ENCODE data around the gene NELL1.

NELL1 gene

DNA sequence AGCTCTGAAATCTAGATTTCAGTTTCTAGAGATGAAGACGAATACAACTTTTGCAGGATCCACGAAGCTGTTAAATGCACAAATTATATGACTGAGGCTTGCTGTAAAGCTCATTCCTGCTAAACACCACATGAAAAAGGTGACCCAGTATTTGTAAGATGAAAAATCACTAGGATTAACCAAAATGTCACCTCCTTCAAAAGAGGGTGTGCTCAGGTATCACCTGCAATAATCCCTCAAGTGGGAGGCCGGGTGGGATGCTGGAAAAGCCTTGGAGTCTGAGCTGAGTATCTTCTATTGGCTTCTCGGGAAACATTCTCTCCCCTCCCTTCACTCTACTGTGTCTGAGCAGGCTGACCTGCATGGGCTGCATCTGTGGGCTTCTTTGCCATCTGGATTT, 195.8 kb downstream of the NELL1 start:
- in situ Hi-C loops (cut with MboI; ENCODE audit: low sequenced_read_pairs): no loop called here

DNA sequence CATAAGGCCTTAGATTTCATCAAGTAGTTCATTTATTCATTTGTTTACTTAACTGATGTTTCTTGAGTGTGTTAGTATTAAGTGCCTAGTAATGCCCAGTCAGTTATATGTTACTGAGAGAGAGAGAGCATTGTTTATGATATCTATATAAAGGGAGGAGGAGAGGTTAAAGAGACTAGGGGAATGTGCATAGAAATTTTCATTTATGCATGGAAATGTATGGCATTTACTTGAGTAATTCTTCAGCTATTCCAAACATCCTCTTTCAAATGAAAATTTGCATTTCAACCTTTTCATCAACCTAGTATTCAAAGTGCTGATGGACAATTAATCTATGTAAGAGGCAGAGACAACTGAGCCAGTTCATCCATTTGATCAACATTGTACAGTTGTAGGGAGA, 199.7 kb downstream of the NELL1 start:
- in situ Hi-C loops (cut with MboI; ENCODE audit: low sequenced_read_pairs): no loop called here

DNA sequence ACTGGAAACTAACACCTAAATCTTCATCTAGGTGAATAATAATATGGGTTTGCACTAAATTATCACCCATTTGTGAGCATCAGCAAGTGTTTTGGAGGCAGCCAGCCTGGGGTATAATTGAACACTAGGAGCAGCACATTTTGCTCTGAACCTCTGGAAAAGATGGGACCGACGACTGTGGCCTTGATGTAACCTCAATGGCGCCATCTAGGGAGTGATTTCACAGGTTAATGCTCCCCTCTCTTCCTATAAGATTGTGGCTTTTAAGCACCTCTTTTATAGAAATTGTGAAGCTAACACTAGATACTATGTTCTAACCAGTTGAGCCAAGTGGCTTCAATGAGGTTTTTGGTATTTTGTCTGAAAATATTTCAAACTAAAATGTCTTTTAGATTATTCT, 203.7 kb downstream of the NELL1 start:
- in situ Hi-C loops (cut with MboI; ENCODE audit: low sequenced_read_pairs): no loop called here

DNA sequence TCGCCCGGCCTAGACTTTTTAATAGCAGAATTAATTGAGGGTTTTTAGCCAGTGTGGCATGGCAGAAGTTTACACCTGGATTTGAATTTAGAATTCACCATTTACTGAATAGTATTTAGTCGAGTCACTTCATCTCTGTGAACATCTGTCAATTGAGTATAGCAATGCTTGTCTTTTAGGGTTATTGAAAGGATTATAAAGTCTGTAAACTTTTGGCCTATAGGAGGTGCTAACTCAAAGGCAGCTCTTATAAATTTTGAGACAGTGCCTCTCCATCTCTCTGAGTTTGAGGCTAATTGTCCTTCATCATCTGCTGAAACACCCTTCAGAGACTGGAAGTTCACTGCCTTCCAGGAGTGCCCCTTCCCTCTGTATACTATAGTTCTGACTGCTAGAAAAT, 205.0 kb downstream of the NELL1 start:
- in situ Hi-C loops (cut with MboI; ENCODE audit: low sequenced_read_pairs): no loop called here

DNA sequence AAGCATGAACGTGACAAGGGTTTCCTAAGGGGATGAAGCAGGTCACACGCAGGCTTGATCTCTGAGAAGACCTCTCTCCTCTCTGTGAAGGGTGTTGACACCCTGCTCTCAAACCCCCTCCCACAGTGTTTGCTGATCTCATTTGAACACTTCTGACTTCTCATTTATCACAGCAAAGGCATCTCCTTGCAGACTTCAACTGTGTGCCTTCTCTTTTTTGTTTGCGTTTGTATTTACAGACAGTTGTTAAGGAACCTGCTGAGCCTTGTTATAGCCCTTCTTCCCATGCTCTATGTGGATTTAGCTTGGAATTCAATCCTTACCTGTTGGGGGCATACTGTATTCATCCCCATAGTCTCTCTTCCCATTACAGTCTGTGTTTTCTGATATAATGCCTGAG, 206.5 kb downstream of the NELL1 start:
- in situ Hi-C loops (cut with MboI; ENCODE audit: low sequenced_read_pairs): no loop called here

DNA sequence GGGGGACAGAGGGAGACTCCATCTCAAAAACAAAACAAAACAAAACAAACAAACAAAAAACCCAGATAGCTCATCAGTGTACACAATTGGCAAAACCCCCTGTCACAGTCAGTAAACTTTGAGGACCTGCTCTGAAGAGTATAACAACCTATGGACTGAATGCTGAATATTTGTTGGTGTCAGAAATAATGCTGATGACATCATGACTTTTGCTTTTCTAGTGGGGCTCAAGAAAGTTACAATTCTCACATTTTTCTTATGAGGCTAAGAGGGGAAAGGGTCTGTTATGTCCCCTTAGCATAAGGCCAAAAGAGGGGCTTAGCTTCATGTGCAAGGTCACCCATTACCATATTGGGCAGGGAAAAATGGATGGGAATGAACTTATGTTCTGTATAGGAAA, 207.4 kb downstream of the NELL1 start:
- in situ Hi-C loops (cut with MboI; ENCODE audit: low sequenced_read_pairs): no loop called here

DNA sequence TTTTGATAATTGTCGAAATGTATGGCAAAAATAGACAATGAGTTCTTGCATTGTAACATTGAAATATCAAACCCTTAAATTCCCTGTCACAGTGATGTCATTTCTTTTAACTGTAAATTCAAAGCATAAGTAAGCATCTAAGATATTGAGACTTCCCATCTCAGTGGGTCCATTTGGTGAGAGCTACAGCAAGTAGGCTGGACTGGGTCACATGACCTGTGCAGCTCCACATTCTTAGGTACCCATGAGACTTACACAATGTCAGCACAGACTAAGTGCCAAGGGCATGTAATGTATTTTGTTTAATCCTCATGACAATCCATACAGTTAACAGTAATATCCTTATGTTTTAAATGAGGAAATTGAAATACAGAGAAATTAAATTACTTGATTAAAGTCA, 210.7 kb downstream of the NELL1 start:
- in situ Hi-C loops (cut with MboI; ENCODE audit: low sequenced_read_pairs): no loop called here

DNA sequence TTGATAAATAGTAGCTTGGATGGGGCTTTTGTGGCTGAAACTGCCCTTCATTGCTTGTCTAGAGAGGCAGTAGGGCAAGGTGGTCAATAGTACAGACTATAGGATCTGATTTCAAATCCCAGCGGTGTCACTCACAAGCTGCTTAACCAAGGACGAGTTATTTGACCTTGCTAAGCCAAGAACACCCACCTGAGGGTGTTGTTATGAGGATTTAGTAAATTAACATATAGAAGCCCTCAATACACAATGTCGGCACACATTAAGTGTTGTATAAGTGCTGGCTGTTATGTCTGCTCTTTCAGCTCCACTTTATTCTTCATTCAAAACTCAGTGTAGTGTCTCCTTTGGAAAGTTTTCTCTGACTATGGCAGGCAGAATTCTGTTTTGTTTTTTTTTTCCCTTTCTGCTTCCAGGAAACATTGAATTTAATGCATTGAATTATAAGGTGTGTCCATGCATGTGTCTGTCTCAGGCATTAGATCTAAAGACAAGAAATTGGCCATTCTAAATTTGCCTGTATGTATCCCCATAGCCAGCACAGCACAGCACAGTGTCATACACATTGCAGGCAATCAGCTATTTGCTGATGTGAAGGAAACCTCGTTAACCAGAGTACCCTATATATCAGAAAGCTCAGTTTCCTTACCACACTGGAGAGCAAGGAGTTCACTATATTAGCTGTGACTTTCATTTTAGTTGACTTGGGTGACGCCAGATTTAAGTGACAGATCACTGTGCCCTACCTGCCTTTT, 212.1 kb downstream of the NELL1 start:
- in situ Hi-C loops (cut with MboI; ENCODE audit: low sequenced_read_pairs): no loop called here

DNA sequence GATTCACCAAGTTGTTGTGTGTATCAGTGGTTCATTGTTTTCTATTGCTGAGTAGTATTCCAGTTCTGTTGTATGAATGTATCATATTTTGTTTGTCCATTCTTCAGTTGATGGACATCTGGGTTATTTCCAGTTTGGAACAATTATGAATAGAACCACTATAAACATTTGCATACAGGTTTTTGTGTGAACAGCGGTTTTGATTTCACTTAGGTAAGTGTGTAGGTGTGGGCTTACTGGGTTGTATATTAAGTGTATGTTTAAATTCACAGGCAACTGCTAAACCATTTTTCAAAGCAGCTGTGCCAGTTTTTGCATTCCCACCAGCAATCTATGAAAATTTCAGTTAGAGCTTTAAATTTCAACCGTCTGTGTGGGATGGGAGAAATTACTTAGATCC, 217.8 kb downstream of the NELL1 start:
- in situ Hi-C loops (cut with MboI; ENCODE audit: low sequenced_read_pairs): no loop called here

DNA sequence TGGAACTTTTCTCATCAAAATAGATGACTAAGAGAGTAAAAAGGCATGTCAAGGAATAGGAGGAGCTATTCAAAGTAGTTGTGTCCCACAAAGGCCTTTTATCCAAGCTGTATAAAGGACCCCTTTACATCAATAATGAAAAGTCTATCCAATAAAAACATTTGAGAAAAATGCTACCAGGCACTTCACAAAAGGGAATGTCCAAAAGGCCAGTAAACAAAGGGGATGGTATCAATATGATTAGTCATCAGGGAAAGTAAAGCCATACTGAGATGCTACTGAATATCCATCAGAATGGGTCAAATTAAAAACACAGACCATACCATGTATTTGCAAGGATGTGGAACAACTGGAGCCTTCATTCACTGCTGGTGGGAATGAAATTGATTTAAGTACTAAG, 224.9 kb downstream of the NELL1 start:
- in situ Hi-C loops (cut with MboI; ENCODE audit: low sequenced_read_pairs): no loop called here

DNA sequence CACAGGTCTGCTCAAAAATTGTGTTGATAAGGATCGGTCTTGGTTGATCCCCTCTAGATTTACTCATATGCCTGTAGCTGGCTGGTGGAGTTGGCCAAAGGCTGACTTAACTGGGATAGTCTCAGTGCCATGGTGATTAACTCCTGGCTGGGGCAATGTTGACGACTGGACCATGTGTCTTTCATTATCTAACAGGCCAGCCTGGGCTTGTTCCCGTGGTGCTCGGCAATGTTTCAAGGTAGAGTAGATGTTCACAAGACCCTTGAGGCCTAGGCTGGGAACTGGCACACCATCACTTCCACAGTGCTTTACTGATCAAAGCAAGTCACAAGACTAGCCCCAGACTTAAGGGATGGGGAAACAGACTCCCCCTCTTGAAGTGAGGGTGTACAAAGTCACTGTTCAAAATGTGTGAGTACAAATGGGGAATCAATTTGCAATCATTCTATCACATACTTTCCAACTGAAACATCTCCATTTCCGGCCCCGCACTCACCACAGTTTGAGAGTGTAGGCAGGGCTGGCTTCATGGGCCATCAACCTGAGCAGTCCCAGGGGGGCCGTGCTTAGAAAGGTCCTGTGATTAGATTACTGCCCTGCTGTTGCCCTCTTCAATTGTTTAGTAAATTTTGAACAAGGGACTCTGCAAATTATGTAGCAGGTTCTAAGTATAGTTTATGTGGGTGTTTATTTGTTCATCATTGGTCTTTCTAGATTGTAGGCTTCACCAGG, 240.8 kb downstream of the NELL1 start:
- in situ Hi-C loops (cut with MboI; ENCODE audit: low sequenced_read_pairs): no loop called here

DNA sequence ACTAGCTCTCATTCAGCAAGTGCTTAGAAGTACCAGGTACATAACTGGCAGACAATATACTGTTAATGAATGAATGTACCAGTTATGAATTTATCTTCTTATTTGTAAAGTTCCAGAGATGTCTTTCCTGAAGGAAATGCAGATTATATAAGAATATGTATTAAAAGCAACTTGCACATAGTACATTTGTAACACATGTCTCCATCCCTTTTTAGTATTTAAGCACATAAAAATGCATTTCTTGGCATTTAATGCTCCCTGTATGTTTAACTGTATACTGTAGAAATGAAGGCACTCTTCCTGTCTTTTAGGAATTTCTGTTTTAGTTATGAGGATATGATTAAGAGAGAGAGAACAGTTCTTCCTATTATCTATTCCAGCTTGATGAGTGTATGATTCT, 241.3 kb downstream of the NELL1 start:
- in situ Hi-C loops (cut with MboI; ENCODE audit: low sequenced_read_pairs): no loop called here

DNA sequence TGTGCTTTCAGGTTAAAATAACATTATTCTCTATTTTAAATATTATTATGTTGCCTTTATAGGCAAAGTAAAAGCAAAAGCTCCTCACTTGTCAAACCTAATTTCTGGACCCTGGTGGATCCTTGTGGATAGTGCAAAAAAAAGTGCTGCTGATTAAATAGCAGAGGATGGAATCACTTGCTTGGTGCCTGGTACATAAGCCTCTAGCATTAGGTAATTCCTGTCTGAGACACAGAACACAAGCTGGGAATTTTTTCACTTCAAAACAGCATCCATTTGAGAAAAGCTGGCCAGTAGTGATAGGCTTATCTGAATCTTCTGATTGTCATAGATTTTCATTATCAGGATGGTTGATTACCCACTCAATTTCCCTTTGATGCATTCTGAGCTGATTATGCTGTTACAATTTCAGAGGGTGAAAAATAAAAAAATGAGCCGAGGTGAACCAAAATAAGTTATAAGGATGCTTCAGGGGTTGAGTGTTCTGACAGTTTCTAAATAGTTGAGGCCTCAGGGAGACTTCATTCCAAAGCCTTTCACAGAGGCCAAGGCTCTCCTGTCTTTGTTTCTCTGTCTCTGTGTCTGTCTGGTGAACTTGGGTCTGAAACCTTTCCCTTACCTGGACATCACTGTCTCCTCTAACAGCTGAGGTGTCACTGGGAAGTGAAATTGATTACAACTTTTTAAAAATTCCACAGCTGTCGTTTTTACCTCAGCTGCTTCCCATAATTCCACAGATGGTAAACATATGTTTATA, 242.9 kb downstream of the NELL1 start:
- in situ Hi-C loops (cut with MboI; ENCODE audit: low sequenced_read_pairs): no loop called here

DNA sequence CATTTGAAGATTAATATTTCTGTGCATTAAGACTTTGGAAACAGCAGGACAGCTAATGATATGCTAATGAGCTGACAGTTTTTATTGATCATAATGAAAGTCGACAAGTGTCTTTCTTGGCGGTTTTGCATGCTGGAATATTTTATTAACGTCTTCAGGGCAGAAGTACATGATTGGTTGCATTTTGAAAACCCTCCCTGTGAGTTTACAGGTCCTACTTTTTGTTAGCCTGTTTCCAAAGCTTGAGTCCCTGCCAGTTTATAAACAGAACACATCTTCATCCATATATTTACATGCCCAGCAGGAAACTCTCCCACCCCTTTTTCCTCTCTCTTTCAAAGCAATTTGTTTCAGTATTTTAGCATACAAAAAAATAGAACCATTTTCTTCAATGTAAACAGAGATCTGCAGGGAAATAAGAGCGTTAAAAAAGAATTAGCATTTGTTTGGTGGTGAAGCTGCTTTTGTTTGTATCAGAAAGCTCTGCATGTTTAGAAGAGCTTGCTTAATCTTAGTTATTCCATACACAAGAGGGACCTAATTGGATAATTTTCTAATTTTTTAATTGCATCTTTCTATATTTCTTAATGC, 243.6 kb downstream of the NELL1 start:
- in situ Hi-C loops (cut with MboI; ENCODE audit: low sequenced_read_pairs): no loop called here

DNA sequence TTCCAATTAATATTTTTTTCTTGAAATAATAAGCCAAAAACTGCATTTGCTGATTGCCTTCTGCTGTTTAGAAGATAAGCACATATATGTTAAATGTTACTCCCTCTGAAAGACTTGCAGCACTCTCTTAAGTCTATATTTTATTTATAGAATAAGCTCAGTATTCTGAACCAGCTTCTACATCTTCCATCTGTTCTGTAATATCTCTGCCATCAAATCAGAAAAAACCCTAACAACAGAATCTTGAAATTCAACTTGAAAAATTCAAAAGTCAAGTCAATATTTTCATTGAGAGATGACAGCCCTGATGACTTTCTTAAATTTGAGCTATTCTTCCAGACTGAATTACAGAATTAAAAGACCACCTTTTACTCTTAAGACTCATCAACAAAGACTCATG, 247.9 kb downstream of the NELL1 start:
- in situ Hi-C loops (cut with MboI; ENCODE audit: low sequenced_read_pairs): no loop called here

DNA sequence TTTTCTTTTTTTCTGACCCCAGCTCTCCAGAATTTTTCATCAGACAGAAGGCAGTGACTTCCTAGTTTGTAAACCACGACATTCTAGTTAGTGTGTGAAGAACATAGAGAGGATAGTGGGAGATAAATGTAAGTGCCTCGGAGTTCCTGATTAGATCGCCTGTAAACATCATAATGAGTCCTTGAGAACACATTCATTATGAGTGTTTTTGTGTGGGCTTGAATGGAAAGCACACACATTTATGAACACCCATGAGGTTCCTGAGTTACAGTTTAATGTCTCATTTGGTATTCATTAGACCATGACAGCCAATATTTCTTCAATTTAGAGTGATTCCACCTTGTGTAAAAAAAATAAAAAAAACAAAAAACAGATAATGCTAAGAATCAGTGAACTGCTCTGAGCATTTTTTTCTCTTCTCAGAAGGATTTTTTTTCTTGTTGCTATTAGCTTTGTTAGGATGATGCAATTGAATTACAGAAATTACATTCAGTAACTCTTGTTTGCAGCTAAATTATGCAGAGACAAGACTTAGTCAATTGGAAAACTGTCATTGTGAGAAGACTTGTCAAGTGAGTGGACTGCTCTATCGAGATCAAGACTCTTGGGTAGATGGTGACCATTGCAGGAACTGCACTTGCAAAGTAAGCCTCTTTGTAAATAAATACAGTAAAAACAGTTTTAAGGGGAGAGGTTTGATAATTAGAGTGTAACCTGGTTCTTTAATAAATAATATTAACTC, 257.6 kb downstream of the NELL1 start:
- in situ Hi-C loops (cut with MboI; ENCODE audit: low sequenced_read_pairs): no loop called here

DNA sequence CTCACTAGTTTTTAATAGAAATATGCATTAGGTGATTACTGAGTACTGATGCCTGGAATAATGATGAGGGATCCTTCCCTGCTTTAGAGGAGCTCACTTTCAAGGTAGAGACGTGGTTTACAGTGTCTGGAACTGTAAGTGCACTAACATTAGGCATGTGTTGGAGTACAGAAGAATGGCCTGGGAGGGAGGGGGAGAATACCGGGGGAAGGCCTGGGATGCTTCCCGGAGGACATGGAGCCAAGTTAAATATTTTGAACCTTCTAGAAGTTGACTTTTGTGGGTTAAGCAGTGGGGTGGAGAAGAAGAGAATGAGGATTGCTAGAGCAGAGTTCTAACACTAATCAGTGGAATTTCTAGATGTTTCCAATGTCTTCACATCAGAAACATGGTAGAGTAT, 261.6 kb downstream of the NELL1 start:
- in situ Hi-C loops (cut with MboI; ENCODE audit: low sequenced_read_pairs): no loop called here

DNA sequence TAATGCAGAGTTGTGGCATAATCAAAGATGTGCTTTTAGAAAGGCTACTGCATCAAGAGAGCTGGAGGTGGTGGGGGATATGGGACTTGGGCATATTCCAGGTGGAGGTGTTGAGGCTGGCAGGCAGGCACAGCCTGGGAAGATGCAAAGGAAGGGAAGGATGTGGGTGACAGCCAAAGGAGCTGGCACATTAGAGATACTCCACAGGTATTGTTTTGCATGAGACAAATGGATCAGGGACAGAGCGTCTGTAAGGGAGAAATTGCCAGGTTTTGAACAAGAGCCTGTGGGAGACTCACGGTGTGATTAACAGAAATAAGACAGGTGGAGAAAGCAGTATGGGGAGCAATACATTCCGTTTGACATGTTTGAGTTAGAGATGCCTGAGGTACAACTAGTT, 263.7 kb downstream of the NELL1 start:
- in situ Hi-C loops (cut with MboI; ENCODE audit: low sequenced_read_pairs): no loop called here

DNA sequence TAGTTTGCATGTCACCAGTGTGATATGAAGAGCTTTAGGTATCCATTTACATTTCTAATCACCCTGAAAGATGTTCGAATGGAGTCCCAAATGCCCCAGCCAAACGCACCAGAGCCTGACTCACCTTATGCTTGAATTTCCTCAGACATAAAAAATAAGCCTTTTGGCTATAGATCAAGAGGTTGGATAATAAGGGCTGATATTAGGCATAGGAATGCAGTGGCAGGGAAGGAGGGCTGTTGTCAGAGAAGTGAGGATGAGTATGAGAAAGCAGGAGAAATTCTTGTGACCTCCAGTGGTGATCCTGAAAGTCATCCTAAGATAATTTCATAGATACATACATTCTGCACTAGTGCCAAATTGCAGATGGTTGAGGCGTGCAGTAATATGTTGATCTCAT, 264.6 kb downstream of the NELL1 start:
- in situ Hi-C loops (cut with MboI; ENCODE audit: low sequenced_read_pairs): no loop called here

DNA sequence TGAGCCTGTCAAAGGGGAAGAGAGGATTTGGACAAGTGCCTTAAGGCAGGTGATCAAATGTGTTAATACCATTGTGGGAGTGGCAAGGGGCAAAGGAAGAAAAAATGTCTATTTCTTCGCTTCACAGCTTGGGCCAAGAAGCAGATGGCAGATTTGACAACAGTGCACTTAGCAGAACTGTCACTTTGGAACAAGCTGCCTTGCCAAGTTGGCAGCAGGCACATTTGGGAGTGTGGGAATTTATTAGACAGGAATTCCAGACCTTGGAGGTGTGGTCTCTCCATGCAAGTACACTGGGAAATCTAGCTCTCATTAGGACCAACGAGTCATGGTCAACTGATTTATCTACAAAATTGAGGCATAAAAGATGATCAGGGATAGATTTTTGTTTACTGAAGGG, 265.1 kb downstream of the NELL1 start:
- in situ Hi-C loops (cut with MboI; ENCODE audit: low sequenced_read_pairs): no loop called here

DNA sequence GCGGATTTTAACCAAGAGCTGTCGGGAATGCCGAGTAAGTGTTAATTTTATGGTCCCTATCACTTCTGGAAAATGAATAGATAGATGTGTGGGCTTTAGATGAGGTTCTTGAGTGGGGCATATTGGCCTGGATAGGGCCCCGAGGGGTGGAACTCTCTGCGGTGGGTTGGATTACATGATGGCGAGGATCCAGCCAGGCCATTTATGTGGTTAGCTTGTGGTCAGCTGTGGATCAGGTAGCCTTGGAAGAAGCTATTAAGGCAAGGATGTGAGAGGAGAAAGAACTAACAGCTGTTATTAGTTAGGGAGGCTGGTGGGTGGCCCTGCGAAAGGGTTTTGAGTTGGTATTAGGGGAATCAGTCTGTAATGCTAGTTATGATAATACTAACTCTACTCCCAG, 268.4 kb downstream of the NELL1 start:
- in situ Hi-C loops (cut with MboI; ENCODE audit: low sequenced_read_pairs): no loop called here
